ENCODE measurements around the gene ATP6V1F.

Gene ATP6V1F

DNA sequence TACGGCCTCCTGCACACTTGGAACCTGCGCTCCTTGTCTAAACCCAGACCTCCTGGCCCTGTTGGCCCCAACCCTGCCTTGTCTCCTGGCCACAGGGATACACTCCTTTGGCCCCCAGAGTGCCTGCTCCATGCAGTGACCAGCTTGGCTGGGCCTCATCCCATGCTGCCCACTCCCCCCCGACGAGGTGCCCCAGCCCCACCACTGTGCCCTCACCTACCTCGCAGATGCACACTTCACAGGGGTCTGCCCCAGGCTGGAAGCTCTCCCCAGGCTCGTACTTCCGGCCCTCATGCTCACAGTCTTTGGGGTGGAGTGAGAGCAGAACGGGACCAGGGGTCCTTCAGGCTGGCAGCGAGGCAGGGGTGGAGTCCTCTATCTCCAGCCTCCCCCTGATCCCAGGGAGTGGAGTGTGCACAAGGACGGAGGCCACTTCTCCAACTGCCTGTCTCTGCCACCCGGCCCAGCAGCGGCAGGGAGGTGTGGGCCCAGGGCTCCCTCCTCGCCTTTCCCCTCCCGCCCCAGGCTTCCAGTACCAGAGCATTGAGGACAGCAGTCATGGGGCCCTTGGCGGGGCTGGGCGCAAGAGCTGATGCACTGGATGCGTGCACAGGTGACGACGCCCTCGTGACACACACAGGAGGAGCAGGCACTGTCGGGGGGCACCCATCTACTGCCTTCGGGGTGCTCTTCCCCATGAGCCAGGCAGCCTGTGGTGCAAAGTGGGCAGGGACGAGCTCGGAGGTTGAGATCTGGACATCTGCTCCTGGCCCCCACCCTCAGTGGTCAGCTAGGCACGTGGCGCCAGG, 22.1 kb downstream of the ATP6V1F start:
- no peak for DNase-seq

DNA sequence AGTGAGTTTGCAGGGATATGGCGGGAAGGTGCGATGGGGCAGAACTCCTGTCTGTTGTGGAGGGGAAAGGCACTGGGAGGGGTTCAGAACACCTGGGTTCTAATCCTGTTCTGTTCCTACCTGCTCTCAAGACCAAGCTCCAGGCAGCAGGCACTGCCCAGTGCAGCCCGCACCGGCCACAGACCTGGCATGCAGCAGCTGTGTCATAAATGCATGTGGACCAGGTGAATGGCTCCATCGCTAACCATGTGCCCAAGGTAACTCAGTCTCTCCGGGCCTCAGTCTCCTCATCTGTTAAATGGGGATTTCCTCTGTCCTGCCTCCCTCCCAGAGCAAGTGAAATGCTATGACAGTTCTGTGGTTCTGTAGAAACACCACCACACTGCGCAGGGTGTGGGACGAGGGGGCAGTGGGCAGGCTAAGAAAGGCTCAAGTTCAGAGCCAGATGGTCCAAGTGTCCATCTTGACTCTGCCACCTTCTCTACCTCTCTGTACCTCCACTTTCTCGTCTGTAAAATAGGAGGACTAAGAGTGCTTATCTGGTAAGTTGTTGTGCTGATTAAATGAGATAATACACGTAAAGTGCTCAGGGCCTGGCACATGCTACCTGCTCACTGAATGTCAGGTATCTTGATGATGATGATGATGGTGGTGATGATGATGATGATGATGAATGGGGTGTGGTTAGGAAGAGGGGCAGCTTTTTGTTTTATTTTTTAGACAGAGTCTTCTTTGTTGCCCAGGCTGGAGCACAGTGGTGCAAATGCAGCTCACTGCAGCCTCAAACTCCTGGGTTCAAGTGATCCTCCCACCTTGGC, 22.9 kb downstream of the ATP6V1F start:
- DNase-seq = no peak

DNA sequence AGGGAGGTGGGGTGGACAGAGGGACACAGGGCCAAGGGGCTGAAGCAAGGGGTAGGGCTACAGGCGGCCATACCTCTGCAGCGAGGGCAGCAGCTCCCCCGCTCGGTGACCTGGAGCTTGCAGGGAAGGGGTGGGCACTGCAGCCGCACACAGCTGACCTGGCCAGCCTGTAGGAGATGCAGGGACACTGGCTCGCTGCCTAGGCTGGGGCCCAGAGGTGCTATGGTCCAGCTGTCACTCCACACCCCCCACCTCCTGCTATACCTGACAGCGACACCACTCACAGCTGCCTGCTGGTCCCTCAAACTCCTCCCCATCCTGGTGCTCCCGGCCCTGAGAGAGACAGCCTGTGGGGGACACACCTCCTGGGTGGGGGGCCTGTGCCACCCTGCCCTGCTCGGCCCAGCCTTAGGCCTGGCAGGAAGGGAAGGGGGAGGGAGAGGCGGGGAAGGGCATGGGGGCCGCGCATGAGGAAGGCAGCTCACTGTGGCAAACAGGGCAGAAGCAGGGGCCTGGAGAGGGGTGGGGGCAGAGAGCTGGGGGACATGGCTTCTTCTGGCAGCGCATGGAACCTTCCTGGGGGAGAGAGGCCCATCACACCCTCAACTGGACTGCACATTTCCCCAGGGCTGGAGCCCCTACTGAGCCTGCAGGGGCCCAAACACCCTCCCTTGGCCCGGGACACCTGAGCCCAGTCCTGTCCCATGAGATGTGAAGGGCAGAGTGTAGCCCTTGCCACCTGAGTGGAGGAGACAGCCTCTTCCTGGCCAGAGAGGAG, 23.9 kb downstream of the ATP6V1F start:
- DNase-seq = no peak

DNA sequence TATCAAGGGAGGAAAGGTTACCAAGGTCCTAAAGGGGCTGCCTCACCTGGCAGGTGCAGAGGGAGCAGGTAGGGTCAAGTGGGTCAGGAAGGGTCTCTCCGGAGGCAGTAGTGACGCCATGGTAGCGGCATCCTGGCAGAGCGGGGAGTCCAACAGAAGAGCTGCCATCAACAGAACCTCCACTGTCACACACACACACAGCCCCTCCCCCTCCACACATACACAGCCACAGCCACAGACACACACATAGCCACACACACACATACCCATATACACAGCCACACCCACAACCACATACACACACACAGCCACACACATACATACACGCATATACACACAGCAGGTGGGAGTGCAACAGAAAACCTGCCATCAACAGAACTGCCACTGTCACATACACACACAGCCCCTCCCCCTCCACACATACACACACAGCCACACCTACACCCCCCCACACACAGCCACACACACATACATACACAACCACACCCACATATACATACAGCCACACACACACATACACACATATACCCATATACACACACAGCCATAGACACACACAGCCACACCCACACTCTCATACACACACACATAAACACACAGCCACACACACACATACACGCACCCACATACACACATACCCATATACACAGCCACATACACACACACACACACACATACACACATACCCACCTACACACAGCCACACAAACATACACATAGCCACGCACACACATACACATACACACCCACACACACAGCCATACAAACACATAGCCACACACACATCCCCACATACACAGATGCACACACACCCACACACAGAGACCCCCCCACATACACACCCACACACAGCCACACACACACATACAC, 24.7 kb downstream of the ATP6V1F start:
- no peak for DNase-seq

DNA sequence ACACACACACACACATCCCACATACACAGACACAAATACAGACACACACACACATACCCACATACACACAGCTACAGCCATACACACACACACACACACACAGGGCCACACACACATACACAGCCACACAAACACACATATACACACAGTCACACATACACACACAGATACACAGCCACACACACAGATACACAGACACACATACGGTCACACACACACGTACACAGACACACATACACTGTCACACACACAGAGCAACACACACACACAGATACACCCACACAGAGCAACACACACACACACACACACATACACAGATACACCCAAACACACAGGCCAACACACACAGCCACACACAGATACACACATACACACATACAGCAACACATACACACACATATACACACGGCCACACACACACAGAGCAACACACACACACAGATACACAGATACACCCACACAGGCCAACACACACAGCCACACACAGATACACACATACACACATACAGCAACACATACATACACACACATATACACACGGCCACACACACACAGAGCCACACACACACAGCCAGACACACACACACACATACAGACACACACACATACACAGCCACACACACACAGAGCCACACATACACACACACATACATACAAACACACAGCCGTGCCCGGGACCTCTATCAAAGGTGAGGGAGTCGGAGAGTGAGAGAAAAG, 25.5 kb downstream of the ATP6V1F start:
- DNase-seq = no peak

GRCh38 chr7:128888756-128889095, 26.1 kb downstream of the ATP6V1F start:
- DNase-seq = no peak

DNA sequence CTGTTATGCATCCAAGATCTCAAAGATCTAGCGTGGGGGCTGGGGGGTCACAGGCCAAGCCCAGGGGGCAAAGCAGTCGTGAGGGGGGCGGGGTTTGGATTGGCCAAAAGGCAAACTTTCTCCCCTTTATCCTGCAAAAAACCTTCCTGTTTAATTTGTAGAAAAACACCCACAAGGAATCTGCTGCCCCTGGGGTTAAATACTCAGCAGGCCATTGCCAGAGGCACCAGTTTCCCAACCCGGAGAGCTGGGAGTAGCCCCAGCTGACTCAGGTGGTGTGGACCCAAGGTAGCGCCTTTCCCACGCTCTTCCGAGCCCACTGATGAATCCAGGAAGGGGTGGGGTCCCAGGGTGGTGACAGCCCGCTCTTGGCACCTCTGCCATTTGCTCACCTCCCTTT, 26.5 kb downstream of the ATP6V1F start:
- DNase-seq = no peak

- DNase-seq = no peak
Observed at GRCh38 chr7:128890306-128891109, 27.9 kb downstream of the ATP6V1F start.

GRCh38 chr7:128891110-128891941, 28.7 kb downstream of the ATP6V1F start:
- DNase-seq = no peak

DNA sequence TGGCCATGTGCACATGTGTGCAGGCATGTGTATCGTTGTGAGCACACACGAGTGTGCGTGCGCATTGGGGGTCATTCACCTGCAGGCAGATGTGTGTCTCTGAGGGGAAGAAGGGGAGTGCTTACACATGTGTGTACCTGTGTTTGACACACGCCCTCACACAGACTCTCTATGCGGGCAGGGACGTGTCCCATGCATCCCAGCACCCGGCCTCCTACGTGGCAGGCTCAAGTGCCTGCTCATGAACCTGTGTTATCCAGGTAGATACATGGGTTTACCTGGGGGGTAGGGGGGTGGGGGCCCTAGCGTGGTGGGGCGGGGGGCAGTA, 29.2 kb downstream of the ATP6V1F start:
- DNase-seq = no peak

GRCh38 chr7:128892521-128893250, 30.0 kb downstream of the ATP6V1F start:
- DNase-seq = no peak

- no peak for DNase-seq
Observed at GRCh38 chr7:128893251-128894100, 30.8 kb downstream of the ATP6V1F start.

- no peak for DNase-seq
Observed at GRCh38 chr7:128894101-128894440, 31.4 kb downstream of the ATP6V1F start.

- no peak for DNase-seq
Observed at GRCh38 chr7:128895320-128895719, 32.7 kb downstream of the ATP6V1F start.

DNA sequence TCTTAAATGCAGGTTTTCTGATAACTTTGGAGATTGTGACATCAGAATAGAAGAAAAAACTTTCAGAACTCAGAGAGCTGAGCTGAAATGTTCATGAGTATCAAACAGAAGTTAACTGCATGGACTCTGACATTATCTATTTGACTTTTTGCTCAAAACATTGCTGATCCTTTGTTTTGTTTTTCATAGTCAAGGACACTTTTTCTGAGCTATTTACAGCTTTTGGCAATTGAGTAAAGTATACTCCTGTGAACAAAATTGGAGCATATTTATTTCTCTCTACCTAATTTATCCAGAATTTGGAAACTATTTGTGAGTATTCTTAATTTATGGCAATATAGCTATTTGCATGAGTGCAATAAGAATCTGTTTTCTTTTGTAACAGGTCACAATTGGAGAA, 36.7 kb downstream of the ATP6V1F start:
- no peak for DNase-seq

- DNase-seq = no peak
Observed at GRCh38 chr7:128900237-128900636, 37.6 kb downstream of the ATP6V1F start.

- DNase-seq = no peak
Observed at GRCh38 chr7:128902761-128903585, 40.3 kb downstream of the ATP6V1F start.

Data from activated CD4-positive, alpha-beta T cell treated with anti-CD3 and anti-CD28 coated beads, Interleukin-2, amount 50 U/mL, for 4 hours (primary cell).